ENCODE results near the gene TBCB. TPM values are rescaled to one million over a fixed set of nuclear protein-coding genes. Genes with fewer than 3 reads are reported as not detected.
"Not testable (repeated sequence)": the region's sequence is repeated elsewhere in the genome, so short reads cannot be mapped to it uniquely, and the experiment has no call there.

TBCB gene
- total RNA-seq, 4 donors from 2014 or later: 116 to 248 (median 180) TPM

- ATAC-seq: no peak
- TF ChIP-seq POLR2AphosphoS5 (IDR thresholded peaks at IDR 0.05) (no peak), POLR2A (IDR thresholded peaks at IDR 0.05) (no peak), EP300 (IDR thresholded peaks at IDR 0.05) (no peak), CTCF (IDR thresholded peaks at IDR 0.05) (no peak)
- Histone ChIP-seq H3K4me3 (no peak overlapping the region), H3K9me3 (no peaks in the 10 kb centered on the region), H3K27ac (no peak overlapping the region), H3K36me3 (peaks cover 0 to 14% of the 10 kb centered on the region in 2 donors), H3K27me3 (no peaks in the 10 kb centered on the region), H3K4me1 (no peaks in the 10 kb centered on the region)
- WGBS, 2 donors (ENCODE audit: low coverage in 1 of 2): 76 to 90% methylated on average over 6 of the region's 7 CpGs
Observed at GRCh38 chr19:36160821-36161596, 45.7 kb downstream of the TBCB start.

GRCh38 chr19:36163813-36164212, 48.5 kb downstream of the TBCB start:
- Histone ChIP-seq H3K36me3 (peaks cover 0 to 24% of the 10 kb centered on the region in 2 donors), H3K27me3 (no peaks in the 10 kb centered on the region), H3K4me1 (peaks cover 0 to 3% (median 0%) of the 10 kb centered on the region in 3 donors), H3K27ac (no peak overlapping the region), H3K4me3 (no peak overlapping the region), H3K9me3 (no peaks in the 10 kb centered on the region)
- no peak for TF ChIP-seq CTCF (IDR thresholded peaks at IDR 0.05)
- no peak for ATAC-seq
- 92% methylated on average over 11 to 12 of the region's 12 CpGs for WGBS, 2 donors (ENCODE audit: low coverage in 1 of 2)

- TF ChIP-seq POLR2AphosphoS5 (IDR thresholded peaks at IDR 0.05): peak; percentile 48
- TF ChIP-seq CTCF (IDR thresholded peaks at IDR 0.05): no peak
- TF ChIP-seq EP300 (IDR thresholded peaks at IDR 0.05): no peak
- no peak for TF ChIP-seq POLR2A (IDR thresholded peaks at IDR 0.05)
- H3K4me1 ChIP-seq: peaks cover 0 to 34% (median 0%) of the 10 kb centered on the region in 3 donors
- WGBS, 2 donors (ENCODE audit: low coverage in 1 of 2): 36 to 39% methylated on average over 9 of the region's 9 CpGs
- no peaks in the 10 kb centered on the region for H3K9me3 ChIP-seq
- peaks cover 0 to 17% of the 10 kb centered on the region in 2 donors for H3K36me3 ChIP-seq
- no peaks in the 10 kb centered on the region for H3K27me3 ChIP-seq
- no peak overlapping the region for H3K4me3 ChIP-seq
- H3K27ac ChIP-seq: peak overlapping the region; percentile 49 to 81 (median 68)
- no peak for ATAC-seq
Observed at GRCh38 chr19:36169084-36169760, 54.0 kb downstream of the TBCB start.

- no peak for ATAC-seq
- Histone ChIP-seq H3K4me3 (no peak overlapping the region), H3K4me1 (peaks cover 0 to 34% (median 0%) of the 10 kb centered on the region in 3 donors), H3K27ac (peak overlapping the region in 1 of 4 donors; percentile 49), H3K27me3 (no peaks in the 10 kb centered on the region), H3K36me3 (no peaks in the 10 kb centered on the region), H3K9me3 (no peaks in the 10 kb centered on the region)
- TF ChIP-seq POLR2A (IDR thresholded peaks at IDR 0.05) (no peak), POLR2AphosphoS5 (IDR thresholded peaks at IDR 0.05) (no peak), EP300 (IDR thresholded peaks at IDR 0.05) (no peak), CTCF (IDR thresholded peaks at IDR 0.05) (no peak)
- WGBS, 2 donors (ENCODE audit: low coverage in 1 of 2): 88 to 100% methylated on average over 4 to 5 of the region's 5 CpGs
Observed at GRCh38 chr19:36172852-36173251, 57.6 kb downstream of the TBCB start.

- ATAC-seq, H3K27ac ChIP-seq, H3K4me3 ChIP-seq, H3K9me3 ChIP-seq, H3K36me3 ChIP-seq, H3K27me3 ChIP-seq: not testable (repeated sequence)
- peaks cover 0 to 31% (median 0%) of the 10 kb centered on the region in 3 donors for H3K4me1 ChIP-seq
- 70 to 86% methylated on average over 4 to 8 of the region's 8 CpGs for WGBS, 2 donors (ENCODE audit: low coverage in 1 of 2)
Observed at GRCh38 chr19:36173846-36174245, 58.6 kb downstream of the TBCB start.

Other genes with a start within 250 kb of the TBCB start
- 10 to 100 TPM in 1 of 4 donors, 1 to 10 TPM in 3; 4.7 to 10.0 (median 8.8) TPM for gene APLP1, start 246.9 kb upstream of the TBCB start, total RNA-seq
- 1 to 10 TPM; 2.8 to 9.5 (median 5.7) TPM for gene NFKBID, start 214.9 kb upstream of the TBCB start, total RNA-seq
- gene HCST, start 212.9 kb upstream of the TBCB start, total RNA-seq: 1 to 10 TPM in 3 of 4 donors, not detected in 1; 1.8 to 3.1 (median 3.0) TPM
- gene TYROBP, start 207.2 kb upstream of the TBCB start, total RNA-seq: 100 to 1,000 TPM in 1 of 4 donors, 10 to 100 TPM in 2, 1 to 10 TPM in 1; 3.0 to 116 (median 45.3) TPM
- 10 to 100 TPM in 2 of 4 donors, 1 to 10 TPM in 2; 6.7 to 18.5 (median 9.1) TPM for gene LRFN3, start 179.1 kb upstream of the TBCB start, total RNA-seq
- 10 to 100 TPM; 44.0 to 52.7 (median 49.8) TPM for gene SDHAF1, start 120.3 kb upstream of the TBCB start, total RNA-seq
- gene SYNE4, start 106.7 kb upstream of the TBCB start, total RNA-seq: under 1 TPM in 3 of 4 donors, not detected in 1; 0.39 to 0.62 (median 0.47) TPM
- 10 to 100 TPM; 10.7 to 38.3 (median 25.3) TPM for gene ALKBH6, start 101.3 kb upstream of the TBCB start, total RNA-seq
- gene CLIP3, start 82.6 kb upstream of the TBCB start, total RNA-seq: 10 to 100 TPM; 26.8 to 66.2 (median 31.1) TPM
- gene THAP8, start 61.2 kb upstream of the TBCB start, total RNA-seq: 10 to 100 TPM in 2 of 4 donors, 1 to 10 TPM in 2; 5.3 to 16.8 (median 9.4) TPM
- under 1 TPM; 0.17 to 0.62 (median 0.29) TPM for gene WDR62, start 60.6 kb upstream of the TBCB start, total RNA-seq
- not detected for gene OVOL3, start 4.3 kb upstream of the TBCB start, total RNA-seq
- 10 to 100 TPM; 49.3 to 60.2 (median 54.1) TPM for gene POLR2I, start 593 bp upstream of the TBCB start, total RNA-seq
- 100 to 1,000 TPM; 151 to 237 (median 210) TPM for gene CAPNS1, start 24.6 kb downstream of the TBCB start, total RNA-seq
- 10 to 100 TPM; 50.4 to 66.6 (median 61.7) TPM for gene COX7A1, start 37.0 kb downstream of the TBCB start, total RNA-seq
- 1 to 10 TPM; 4.4 to 6.3 (median 5.8) TPM for gene ZNF565, start 99.2 kb downstream of the TBCB start, total RNA-seq
- gene ZNF146, start 99.6 kb downstream of the TBCB start, total RNA-seq: 10 to 100 TPM; 57.9 to 98.2 (median 75.2) TPM

All from gastroesophageal sphincter (tissue), 4 donors.